Measurements from ENCODE around the gene FAM124A.

GRCh38 chr13:51231456-51231855 is 9.3 kb downstream of the FAM124A start:
- TF ChIP-seq CTCF (conservative IDR thresholded peaks at IDR 0.05; ENCODE audit: low read length) = no peak
- TF ChIP-seq EZH2phosphoT487 (IDR thresholded peaks at IDR 0.05; ENCODE audit: borderline replicate concordance, low read depth, low read length) = no peak

Data from OCI-LY7 (cell line).